ENCODE measurements around the gene MUC5AC.

DNA sequence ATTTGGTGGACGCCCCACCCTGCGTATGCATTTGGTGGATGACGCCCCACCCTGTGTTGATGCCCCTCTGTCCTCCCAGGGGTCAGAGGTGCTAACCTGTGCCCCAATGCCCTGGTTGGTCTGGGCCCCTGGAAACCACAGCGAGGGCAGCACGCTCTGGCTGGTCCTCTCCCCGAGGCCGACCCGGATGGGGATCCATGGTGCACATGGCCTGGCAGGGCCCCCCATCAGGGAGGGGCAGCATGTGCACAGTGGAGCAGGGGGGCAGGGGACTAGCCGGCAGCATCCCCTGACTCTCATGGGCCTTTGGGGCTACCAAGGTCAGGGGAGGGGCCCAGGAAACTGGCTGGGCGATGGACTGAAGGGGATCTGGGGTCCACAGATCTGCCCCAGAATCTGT lies 7.6 kb upstream of the MUC5AC start:
- TF ChIP-seq CTCF (conservative IDR thresholded peaks at IDR 0.05; ENCODE audit: low read length) (no peak), EZH2phosphoT487 (IDR thresholded peaks at IDR 0.05; ENCODE audit: borderline replicate concordance, low read depth, low read length) (no peak)

All from OCI-LY7 (cell line).